Activated CD4-positive, CD25-positive, alpha-beta regulatory T cell treated with anti-CD3 and anti-CD28 coated beads, Interleukin-2, amount 50 U/mL, for 16 hours (primary cell): Measurements from ENCODE around the gene LRP5.

ENCODE experiments used
- DNase-seq: peaks from one replicate; pipeline ENCODE4 v3.0.0-alpha.2; 2020; ENCODE audit warnings: low read depth, low spot score

The LRP5 gene

GRCh38 chr11:68345776-68346461 is 33.5 kb downstream of the LRP5 start:
- no peak for DNase-seq

- no peak for DNase-seq
Observed at GRCh38 chr11:68346462-68346790, 34.0 kb downstream of the LRP5 start.

- DNase-seq: no peak
Observed at GRCh38 chr11:68347345-68347744, 35.0 kb downstream of the LRP5 start.

- no peak for DNase-seq
Observed at GRCh38 chr11:68347841-68348240, 35.5 kb downstream of the LRP5 start.

- DNase-seq: no peak
Observed at GRCh38 chr11:68349461-68350249, 37.3 kb downstream of the LRP5 start.

GRCh38 chr11:68350759-68351449 is 38.5 kb downstream of the LRP5 start:
- DNase-seq: no peak

- DNase-seq: no peak
Observed at GRCh38 chr11:68351450-68352275, 39.3 kb downstream of the LRP5 start.

GRCh38 chr11:68352591-68352990 is 40.2 kb downstream of the LRP5 start:
- no peak for DNase-seq

- DNase-seq: no peak
Observed at GRCh38 chr11:68353118-68353517, 40.7 kb downstream of the LRP5 start.

GRCh38 chr11:68353669-68354068 is 41.3 kb downstream of the LRP5 start:
- no peak for DNase-seq

GRCh38 chr11:68354148-68354872 is 41.9 kb downstream of the LRP5 start:
- DNase-seq: no peak

- DNase-seq: no peak
Observed at GRCh38 chr11:68355471-68355870, 43.1 kb downstream of the LRP5 start.

GRCh38 chr11:68357568-68357967 is 45.2 kb downstream of the LRP5 start:
- no peak for DNase-seq

- no peak for DNase-seq
Observed at GRCh38 chr11:68358416-68358815, 46.0 kb downstream of the LRP5 start.

GRCh38 chr11:68361702-68362101 is 49.3 kb downstream of the LRP5 start:
- DNase-seq: no peak

- DNase-seq: no peak
Observed at GRCh38 chr11:68362801-68363379, 50.5 kb downstream of the LRP5 start.

- no peak for DNase-seq
Observed at GRCh38 chr11:68363776-68364175, 51.4 kb downstream of the LRP5 start.

GRCh38 chr11:68364581-68364980 is 52.2 kb downstream of the LRP5 start:
- DNase-seq: no peak

GRCh38 chr11:68365943-68366435 is 53.6 kb downstream of the LRP5 start:
- DNase-seq: no peak

GRCh38 chr11:68367252-68367651 is 54.9 kb downstream of the LRP5 start:
- DNase-seq: no peak

GRCh38 chr11:68369756-68370155 is 57.4 kb downstream of the LRP5 start:
- no peak for DNase-seq
